Measurements from ENCODE around the gene WIZ. TPM values are rescaled to one million over a fixed set of nuclear protein-coding genes. Genes with fewer than 3 reads are reported as not detected.
"Not testable (repeated sequence)": the region's sequence is repeated elsewhere in the genome, so short reads cannot be mapped to it uniquely, and the experiment has no call there.

Gene WIZ
- polyA plus RNA-seq, 3 donors: 32.6 to 43.1 (median 42.2) TPM

DNA sequence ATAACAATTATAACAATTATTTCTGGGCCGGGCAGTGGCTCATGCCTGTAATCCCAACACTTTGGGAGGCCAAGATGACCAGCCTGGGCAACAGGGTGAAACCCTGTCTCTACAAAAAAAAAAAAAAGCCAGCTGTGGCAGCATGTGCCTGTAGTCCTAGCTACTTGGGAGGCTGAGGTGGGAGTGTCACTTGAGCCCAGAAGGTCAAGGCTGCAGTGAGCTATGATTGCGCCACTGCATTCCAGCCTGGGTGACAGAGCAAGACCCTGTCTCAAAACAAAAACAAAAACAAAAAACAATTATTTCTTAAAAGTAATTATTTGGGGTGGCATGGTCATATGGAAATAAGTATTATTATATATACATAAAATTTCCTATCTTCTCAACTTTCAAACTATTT lies 38.4 kb downstream of the WIZ start:
- DNase-seq: not testable (repeated sequence)

DNA sequence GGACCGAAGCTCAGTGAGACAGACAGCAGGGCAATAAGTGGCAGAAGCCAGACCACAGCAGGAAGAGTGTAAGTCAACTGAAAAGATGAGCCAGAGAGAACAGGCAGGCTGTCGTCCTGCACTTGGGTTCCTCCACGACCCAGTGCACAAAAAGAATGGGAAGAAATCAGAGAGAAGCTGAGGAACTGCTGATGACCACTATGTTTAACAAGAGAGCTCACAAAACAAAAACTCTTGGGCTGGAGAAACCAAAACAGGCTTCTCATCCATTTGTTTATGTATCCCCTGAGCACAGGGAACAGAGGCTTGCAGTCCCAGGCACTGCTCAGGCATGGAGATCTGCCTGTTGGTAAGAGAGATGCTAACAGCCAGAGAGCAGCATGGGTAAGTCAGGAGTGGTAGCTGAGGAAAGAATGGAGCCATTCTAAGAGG lies 45.0 kb downstream of the WIZ start:
- no peak for DNase-seq

DNA sequence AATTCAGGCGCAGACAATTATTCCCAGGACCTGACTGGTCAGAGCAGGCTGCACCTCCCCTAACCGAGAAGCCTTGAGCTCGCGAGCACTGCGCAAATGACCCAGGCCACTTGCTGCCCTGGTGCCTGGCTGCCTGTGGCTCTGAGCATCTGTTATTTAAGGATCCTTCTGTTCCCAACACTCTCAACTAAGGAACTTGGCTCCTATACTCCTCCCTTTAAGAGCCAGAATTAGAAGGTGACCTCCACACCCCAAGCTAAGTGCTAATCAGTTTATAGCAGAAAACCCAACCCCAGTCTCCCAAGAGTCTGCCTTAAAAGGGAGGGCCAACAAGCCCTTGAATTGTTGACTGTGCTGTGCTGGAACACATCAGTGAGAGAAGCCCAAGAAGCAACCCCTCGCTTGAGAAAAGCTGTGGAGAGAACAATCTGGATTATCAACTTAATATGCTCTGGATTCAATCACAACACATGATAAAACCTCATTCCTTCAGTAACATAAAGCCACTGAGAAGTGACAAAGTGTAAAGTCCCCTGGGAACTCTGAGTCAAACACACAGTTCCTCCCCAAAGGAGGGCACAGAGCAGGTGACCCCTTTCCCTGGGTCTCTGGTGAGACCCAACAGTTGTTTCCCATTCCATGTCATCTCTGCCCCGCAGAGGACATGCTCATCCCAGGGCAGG lies 45.5 kb downstream of the WIZ start:
- no peak for DNase-seq

DNA sequence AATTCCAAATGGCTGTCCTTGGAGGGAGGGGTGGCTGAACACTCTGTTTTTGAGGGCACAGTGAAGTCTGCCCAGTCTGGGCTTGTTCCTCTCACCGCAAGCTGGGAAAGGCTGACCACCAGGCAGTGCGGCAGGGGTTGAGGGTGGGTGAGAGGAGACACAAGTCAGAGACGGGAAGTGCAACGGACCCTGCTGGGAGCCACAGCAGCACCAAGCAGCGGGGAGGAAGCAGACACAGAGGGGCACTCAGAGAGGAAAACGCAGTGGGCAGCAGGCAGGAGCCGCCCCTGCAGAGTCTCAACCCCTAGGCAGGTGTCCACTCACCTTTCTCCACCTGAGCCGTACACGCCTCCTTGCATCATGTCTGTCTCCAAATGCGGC lies 46.6 kb downstream of the WIZ start:
- DNase-seq: no peak

DNA sequence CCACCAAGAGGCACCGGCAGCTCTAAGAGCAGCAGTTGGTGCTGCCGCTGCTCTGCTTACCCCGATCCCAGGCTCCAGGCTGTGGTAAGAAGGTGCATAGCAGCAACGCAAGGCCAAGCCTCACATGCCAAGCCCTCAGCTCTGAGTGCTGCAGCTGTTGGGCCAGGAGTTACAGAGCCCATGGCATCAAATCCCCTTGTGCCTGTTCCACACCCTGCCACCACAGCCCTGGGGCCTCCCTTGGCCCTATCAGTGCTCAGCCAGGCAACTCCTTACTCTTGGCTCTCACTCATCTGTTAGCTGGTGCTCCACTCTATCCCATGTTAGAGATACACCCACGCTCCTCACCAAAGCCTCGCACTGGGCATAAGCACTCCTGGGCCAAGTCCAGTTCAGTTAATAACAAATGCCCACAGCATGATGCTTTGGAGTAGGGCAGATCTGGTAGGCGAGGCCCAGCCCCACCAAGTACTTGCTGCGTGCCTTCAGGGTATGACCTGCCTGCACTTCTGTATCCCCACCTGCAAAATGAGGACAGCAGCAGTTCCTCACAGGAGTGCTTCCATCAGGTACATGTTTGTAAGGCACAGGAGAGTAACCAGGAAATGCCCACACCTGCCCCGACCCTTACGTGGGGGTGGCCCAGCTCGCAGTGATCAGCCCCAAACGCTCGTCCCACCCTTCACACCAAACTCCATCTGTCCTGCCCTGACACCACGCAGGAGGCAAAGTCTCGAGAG lies 47.2 kb downstream of the WIZ start:
- DNase-seq: no peak

DNA sequence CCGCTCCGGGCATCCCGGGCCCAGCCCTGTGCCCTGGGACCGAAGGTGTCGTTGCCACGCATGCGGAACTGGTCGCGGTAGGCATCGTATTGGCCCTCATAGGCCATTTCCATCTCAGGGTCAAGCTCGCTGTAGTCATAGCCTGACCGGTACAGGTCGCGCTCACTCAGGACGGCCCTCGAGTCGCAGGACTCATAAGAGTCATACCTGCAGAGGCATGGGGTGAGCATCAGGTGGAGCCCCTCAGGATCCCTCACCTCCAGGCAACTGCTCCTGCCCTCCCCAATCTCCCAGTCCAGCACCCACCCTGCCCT lies 48.4 kb downstream of the WIZ start:
- no peak for DNase-seq

DNA sequence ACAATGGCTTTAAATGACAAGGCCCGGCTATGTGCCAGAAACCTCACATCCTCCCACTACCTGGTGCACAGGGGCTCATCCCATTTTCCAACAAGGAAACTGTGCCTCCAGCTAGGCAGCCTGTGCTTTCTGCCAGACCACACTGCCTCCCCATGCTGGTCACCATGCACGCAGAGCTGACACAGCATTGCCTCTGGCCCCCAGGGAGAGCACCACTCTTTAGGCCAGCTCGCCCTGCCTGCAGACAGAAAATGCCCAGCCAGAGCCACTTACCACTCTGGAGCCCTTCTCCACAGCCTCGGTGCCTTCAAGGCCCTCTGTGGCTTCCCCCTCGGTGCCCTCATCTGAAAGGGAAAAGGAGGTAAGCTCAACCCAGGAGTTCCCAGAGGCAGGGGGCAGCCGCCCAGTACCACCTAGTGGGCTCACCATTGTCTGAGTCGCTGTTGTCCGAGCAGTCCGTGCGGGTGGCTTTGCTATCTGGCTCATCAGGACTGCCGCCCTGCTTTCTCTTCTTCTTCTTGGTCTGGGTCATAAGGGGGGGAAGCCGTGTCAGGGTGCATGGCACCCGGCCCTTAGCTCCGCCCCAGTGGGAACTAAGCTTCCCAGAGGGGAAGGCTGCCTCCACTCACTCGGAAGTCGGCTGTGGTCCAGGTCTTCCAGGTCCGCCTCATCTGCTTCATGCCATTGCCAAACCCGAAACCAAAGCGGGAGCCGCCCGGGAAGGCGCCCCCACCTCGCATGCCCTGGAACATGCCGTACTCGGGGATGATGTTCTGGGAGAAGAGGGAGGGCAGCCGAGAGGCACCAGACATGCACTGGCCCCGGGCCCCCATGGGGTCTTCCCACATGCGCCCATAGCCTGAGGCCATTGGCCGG lies 49.0 kb downstream of the WIZ start:
- no peak for DNase-seq

DNA sequence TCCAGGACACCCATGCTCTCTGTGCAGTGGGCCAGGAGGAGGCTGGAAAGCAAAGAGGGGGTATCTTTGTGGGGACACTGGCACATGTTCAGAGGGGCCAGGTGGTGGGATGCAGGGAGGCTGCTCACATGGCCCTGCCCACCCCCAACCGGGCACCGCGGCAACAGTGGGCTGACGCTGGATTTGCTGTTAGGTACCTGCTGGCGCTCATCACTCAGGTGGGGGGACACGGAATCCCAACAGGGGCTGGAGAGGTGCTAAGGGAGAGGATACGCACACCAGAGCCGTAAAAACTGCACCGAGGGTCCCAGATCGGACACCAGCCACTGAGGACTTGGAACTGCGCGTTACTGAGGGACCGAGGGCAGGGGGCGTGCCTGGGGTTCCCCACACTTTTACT lies 50.1 kb downstream of the WIZ start:
- no peak for DNase-seq

DNA sequence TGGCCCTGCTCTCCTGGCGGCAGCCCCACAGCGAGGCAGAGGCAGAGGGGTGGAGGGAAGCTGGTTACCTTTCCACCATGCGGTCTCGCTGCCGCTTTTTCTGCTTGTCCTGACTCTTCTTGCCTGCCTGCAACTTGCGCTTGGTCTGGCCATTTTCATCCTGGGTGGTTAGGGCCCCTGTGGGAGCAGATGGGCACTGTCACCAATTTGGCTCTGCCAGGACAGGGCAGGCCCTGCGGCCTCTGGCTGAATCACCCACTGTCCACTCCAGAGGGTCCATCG lies 50.6 kb downstream of the WIZ start:
- no peak for DNase-seq

- no peak for DNase-seq
Measured at GRCh38 chr19:15398501-15399233, 51.1 kb downstream of the WIZ start.

DNA sequence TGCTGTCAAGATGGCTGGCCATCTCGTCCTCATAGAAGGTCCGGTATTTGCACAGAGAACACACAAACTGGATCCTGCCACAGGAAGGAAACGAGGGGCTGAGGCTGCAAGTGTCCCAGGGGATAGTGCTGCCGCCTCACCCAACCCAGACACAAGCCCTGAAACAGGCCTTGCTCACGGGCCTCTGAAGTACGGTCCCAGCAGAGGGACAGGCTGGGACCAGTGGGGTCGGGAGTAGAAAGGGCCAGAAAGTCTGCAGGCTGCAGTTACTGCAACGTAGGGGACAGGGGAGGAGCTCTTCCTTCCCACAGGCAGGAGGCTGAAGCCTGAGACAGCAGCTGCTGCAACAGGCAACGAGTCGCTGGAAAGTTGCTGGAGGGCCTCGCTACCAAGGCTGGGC lies 52.0 kb downstream of the WIZ start:
- DNase-seq: no peak

GRCh38 chr19:15397236-15397635 lies 52.5 kb downstream of the WIZ start:
- no peak for DNase-seq

DNA sequence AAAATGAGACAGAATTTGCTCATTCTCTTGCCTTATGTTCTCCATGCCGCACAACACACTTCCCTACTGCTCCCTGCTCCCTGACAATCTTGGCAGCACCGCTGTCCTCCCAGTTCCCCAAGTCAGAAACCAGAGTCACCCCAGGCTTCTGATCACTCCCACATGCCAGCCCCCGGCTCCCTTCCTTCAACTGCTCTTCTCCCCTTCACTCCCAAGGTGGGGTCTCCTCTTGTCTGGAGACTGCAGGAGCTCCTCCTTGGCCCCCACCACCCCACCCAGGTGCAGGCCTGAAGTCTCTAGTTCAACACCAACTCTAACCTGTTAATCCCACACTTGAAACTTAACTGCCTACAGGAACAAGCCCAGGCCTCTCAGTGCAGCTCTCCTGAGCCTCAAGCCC lies 53.3 kb downstream of the WIZ start:
- no peak for DNase-seq

- DNase-seq: not testable (repeated sequence)
Measured at GRCh38 chr19:15395251-15395650, 54.5 kb downstream of the WIZ start.

- DNase-seq: no peak
Measured at GRCh38 chr19:15394426-15394825, 55.3 kb downstream of the WIZ start.

DNA sequence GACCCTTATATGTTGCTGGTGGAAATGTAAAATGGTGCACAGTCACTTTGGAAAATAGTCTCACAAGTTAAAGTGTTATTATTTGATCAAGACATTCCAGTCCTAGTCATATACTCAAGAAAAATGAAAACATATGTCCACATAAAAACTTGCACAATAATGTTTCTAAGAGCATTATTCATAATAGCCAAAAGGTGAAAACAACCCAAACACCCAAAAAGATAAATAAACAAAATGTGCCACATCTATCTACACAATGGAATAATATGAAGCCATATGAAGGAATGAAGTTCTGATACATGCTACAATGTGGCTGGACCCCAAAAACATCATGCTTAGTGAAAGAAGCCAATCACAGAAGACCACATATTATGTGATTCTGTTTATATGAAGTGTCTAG lies 55.8 kb downstream of the WIZ start:
- DNase-seq: no peak

GRCh38 chr19:15390814-15391213 lies 58.9 kb downstream of the WIZ start:
- DNase-seq: no peak

DNA sequence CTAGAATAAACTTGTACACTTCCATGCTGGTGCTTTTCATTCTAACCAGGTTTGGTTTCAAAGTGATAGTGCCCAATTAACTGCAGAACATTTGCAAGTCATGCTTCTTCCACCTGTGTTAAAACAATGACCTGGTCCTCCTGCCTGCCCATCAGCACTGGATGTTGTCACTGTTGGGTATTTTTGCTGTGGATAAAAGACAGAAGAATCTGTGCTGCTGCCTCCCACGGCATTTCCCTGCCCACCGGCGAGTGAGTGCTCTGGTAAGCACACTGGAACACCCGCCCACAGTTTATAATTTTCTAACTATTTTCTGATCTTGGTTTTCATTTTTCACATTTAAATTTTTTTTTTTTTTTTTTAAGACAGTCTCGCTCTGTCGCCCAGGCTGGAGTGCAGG lies 67.9 kb downstream of the WIZ start:
- DNase-seq: no peak

DNA sequence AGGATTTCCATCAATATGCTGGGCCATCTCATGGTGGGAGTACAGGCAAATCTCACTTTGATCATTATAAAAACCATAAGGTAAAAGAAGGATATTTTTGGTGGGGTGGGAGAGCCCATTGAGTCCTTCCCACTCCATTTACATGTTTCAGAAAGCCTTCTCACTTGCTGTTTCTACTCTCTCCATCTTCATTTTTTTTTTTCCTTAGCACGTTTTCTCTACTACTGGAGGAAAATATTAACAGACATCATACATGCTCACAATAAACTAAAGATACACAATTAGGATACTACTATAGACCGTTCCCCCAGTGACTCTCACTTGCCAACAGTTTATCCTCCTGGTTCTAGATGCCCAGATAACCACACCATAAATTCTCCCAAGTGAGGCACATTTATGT lies 68.3 kb downstream of the WIZ start:
- no peak for DNase-seq

- peak; percentile 58 for DNase-seq
Measured at GRCh38 chr19:15379999-15380647, 69.6 kb downstream of the WIZ start.

- peak; percentile 99 for DNase-seq
Measured at GRCh38 chr19:15379083-15379998, 70.4 kb downstream of the WIZ start, which contains the start of gene AKAP8. Gene AKAP8, minus strand, starts transcription at chr19:15379787. Its CDS starts 56 bp downstream, at chr19:15379731.

All from renal pelvis (tissue), 4 donors.